ENCODE data around the gene CHST15. TPM values are rescaled to one million over a fixed set of nuclear protein-coding genes. Genes with fewer than 3 reads are reported as not detected.

CHST15 gene
- total RNA-seq, 2 experiments from 2014 or later: 0.05 to 0.12 TPM

- ChIA-PET CTCF (no interaction called here), POLR2A (no interaction called here)
- intact Hi-C loops (cut with micrococcal nuclease): no loop called here
- Mint-ChIP-seq H3K9me3 (peaks cover 7% of the 10 kb centered on the region), H3K27ac (no peak overlapping the region), H3K4me1 (ENCODE audit: low read depth) (no peaks in the 10 kb centered on the region), H3K27me3 (no peaks in the 10 kb centered on the region), H3K4me3 (no peak overlapping the region), H3K36me3 (no peaks in the 10 kb centered on the region)
- no peak for DNase-seq
Measured at GRCh38 chr10:124050021-124051015, 43.1 kb downstream of the CHST15 start.

GRCh38 chr10:124049484-124049883 lies 43.9 kb downstream of the CHST15 start:
- ChIA-PET POLR2A (no interaction called here), CTCF (interaction anchor here (0.5 kb wide), 1 partner anchor 942 kb away, joined by 3 read pairs; no protein-coding TSS in a partner anchor)
- Mint-ChIP-seq H3K27ac (no peak overlapping the region), H3K4me1 (ENCODE audit: low read depth) (no peaks in the 10 kb centered on the region), H3K4me3 (no peak overlapping the region), H3K9me3 (peaks cover 7% of the 10 kb centered on the region), H3K36me3 (no peaks in the 10 kb centered on the region), H3K27me3 (no peaks in the 10 kb centered on the region)
- no peak for DNase-seq
- intact Hi-C loops (cut with micrococcal nuclease): no loop called here

DNA sequence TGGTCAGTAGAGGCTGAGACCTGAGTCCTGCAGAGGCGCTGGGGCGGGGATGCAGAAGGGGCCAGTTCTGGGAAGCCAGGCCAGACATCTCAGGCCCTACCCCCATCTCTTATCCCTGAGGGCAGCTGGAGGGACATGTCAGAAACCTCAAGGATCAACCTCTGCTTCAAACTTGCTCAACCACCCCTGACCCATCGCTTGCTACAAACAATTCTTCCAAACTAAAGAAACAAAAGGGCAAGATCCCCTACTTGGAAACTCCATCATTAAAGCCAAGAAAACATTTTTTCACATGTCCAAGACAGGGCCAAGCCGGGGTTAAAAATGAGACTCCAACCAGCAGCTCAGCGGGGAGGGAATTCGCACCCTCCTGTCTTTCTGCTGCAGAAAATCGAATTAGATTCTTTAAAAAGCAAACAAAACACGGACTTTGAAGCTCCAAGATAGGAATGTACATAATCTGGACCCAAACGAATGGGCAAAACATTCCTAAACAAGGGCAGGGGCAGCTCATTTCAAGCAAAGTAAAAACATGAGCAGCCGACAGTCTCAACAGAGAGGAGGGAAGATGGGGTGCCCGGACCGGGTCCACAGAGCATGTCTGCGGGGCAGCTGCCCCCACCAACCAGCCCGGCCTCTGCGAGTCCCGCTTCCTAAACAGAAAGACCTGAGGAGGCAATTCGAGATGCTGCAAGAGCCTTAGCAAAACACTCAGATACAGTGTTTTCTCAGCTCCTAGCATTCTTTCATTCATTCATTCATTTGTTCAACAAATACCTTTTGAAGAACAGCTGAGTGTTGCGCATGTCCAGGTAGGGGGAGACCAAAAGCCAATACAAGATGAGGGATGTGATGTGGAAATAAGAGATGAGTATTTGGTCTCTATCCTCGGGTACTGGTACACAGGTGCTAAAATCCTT lies 44.8 kb downstream of the CHST15 start:
- intact Hi-C loops (cut with micrococcal nuclease): no loop called here
- peaks cover 1% of the 10 kb centered on the region for H3K27me3 Mint-ChIP-seq
- ChIA-PET POLR2A (no interaction called here), CTCF (interaction anchor here (0.5 kb wide), 1 partner anchor 943 kb away, joined by 3 read pairs; no protein-coding TSS in a partner anchor)
- H3K9me3 Mint-ChIP-seq: peaks cover 7% of the 10 kb centered on the region
- H3K4me3 Mint-ChIP-seq: no peak overlapping the region
- H3K4me1 Mint-ChIP-seq (ENCODE audit: low read depth): no peaks in the 10 kb centered on the region
- DNase-seq: no peak
- no peak overlapping the region for H3K27ac Mint-ChIP-seq
- H3K36me3 Mint-ChIP-seq: no peaks in the 10 kb centered on the region

DNA sequence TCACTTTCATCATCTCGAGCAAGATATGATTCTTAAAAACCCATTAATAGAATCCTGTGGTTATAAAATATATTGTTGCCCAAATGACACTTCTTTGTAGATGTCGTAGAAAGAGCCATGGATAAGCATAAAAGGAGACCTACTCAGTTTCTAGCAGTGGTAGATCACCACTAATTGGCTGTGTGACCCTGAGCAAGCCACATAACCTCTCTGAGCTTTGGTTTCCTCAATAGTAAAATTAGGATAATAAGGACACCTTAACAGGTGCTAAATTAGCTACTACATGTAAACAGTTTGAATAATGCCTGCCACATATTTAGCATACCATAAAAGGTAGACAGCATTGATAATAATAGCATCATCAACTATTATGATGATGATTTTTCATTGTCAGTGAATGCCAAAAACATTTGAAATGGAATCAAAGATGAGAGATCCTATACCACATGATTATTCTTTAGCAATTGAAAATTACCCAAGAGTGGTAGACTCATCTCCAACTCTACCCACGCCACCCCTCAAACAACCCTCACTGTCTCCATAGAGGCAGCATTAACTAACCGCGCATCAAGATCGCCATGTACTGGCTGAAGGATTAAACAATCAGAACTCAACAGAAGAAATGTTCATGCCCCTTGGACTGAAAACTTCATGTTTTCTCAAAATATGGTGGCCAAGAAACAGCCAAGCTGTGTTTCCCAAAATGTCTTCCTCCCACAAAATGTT lies 45.8 kb downstream of the CHST15 start:
- intact Hi-C loops (cut with micrococcal nuclease): no loop called here
- H3K9me3 Mint-ChIP-seq: peaks cover 7% of the 10 kb centered on the region
- no peak overlapping the region for H3K4me3 Mint-ChIP-seq
- no peaks in the 10 kb centered on the region for H3K36me3 Mint-ChIP-seq
- no peak for DNase-seq
- CTCF ChIA-PET: no interaction called here
- POLR2A ChIA-PET: no interaction called here
- peaks cover 5% of the 10 kb centered on the region for H3K27me3 Mint-ChIP-seq
- no peaks in the 10 kb centered on the region for H3K4me1 Mint-ChIP-seq (ENCODE audit: low read depth)
- no peak overlapping the region for H3K27ac Mint-ChIP-seq

DNA sequence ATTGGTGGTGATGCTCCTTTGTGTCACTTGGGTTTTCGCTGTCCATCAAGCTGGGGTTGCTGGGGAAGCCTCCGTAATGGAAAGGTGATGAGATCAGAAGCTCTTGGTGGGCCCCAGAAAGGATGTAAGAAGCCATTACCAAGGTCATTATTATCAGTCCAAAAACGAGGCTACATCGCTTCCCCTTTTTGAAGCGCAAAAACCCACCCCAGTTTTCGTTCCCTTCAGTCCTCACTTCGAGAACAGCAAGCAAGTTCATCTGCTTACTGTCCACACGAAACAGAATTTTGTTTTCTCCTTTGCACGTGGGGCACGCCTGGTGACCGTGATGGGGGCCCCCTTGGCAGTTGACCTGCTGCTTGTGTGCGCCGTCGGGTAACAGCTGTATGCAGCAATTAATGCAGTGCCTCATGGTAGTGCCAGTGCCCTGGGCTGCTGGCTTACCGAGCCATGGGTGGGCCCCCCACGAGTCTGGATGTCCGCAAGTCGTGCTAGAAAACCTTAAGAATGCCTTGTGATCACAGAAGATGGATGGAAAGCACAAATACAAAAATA lies 47.5 kb downstream of the CHST15 start:
- no peak overlapping the region for H3K27ac Mint-ChIP-seq
- CTCF ChIA-PET: no interaction called here
- H3K36me3 Mint-ChIP-seq: no peaks in the 10 kb centered on the region
- peaks cover 7% of the 10 kb centered on the region for H3K9me3 Mint-ChIP-seq
- DNase-seq: no peak
- no peak overlapping the region for H3K4me3 Mint-ChIP-seq
- POLR2A ChIA-PET: no interaction called here
- H3K27me3 Mint-ChIP-seq: peaks cover 5% of the 10 kb centered on the region
- H3K4me1 Mint-ChIP-seq (ENCODE audit: low read depth): no peaks in the 10 kb centered on the region
- intact Hi-C loops (cut with micrococcal nuclease): no loop called here

- Mint-ChIP-seq H3K9me3 (peaks cover 7% of the 10 kb centered on the region), H3K4me1 (ENCODE audit: low read depth) (no peaks in the 10 kb centered on the region), H3K27ac (no peak overlapping the region), H3K4me3 (no peak overlapping the region), H3K27me3 (peaks cover 5% of the 10 kb centered on the region), H3K36me3 (no peaks in the 10 kb centered on the region)
- intact Hi-C loops (cut with micrococcal nuclease): no loop called here
- DNase-seq: no peak
- ChIA-PET CTCF (no interaction called here), POLR2A (no interaction called here)
Measured at GRCh38 chr10:124045276-124045675, 48.1 kb downstream of the CHST15 start.

- H3K27me3 Mint-ChIP-seq: peaks cover 5% of the 10 kb centered on the region
- CTCF ChIA-PET: no interaction called here
- no peaks in the 10 kb centered on the region for H3K36me3 Mint-ChIP-seq
Measured at GRCh38 chr10:124044143-124044862, 49.1 kb downstream of the CHST15 start.

DNA sequence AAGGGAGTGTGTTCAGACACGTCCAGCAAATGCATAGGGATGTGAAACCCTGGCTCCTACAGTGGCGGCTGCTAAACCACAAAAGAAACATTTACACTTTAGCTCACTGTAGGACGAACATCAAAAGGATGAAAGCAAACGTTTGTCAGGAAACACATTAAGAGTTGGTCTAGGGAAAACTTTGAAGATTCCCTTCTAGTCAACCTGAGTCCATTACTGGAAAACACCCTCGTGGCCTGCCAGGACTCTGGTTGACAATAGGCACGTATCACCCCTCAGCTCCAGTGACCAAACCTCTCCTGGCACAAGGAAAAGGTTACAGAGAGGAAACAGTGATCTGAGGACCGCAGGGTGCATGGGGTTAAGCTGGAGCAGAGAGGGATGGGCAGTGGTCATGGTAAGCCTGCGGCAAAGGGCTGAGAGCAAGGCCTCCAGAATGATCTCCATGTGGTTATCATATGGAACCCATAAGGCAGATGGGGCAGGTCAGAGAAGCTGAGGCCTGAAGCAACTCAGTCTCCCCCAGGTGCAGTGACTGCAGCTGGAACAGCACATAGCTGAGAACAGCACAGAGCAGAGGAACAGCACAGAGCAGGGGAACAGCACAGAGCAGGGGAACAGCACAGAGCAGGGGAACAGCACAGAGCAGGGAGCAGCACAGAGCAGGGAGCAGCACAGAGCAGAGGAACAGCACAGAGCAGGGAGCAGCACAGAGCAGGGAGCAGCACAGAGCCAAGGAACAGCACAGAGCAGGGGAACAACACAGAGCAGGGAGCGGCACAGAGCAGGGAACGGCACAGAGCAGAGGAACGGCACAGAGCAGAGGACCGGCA lies 49.9 kb downstream of the CHST15 start:
- ChIA-PET POLR2A (no interaction called here), CTCF (no interaction called here)
- Mint-ChIP-seq H3K27ac (no peak overlapping the region), H3K9me3 (peaks cover 7% of the 10 kb centered on the region), H3K4me1 (ENCODE audit: low read depth) (no peaks in the 10 kb centered on the region), H3K36me3 (no peaks in the 10 kb centered on the region), H3K27me3 (peaks cover 5% of the 10 kb centered on the region), H3K4me3 (no peak overlapping the region)
- DNase-seq: no peak
- intact Hi-C loops (cut with micrococcal nuclease): no loop called here

More at GRCh38 chr10:124044143-124044862, 49.1 kb downstream of the CHST15 start:
- no peak for DNase-seq
- H3K9me3 Mint-ChIP-seq: peaks cover 7% of the 10 kb centered on the region
- intact Hi-C loops (cut with micrococcal nuclease): no loop called here
- POLR2A ChIA-PET: no interaction called here
- H3K27ac Mint-ChIP-seq: no peak overlapping the region
- H3K4me3 Mint-ChIP-seq: no peak overlapping the region
- H3K4me1 Mint-ChIP-seq (ENCODE audit: low read depth): no peaks in the 10 kb centered on the region

DNA sequence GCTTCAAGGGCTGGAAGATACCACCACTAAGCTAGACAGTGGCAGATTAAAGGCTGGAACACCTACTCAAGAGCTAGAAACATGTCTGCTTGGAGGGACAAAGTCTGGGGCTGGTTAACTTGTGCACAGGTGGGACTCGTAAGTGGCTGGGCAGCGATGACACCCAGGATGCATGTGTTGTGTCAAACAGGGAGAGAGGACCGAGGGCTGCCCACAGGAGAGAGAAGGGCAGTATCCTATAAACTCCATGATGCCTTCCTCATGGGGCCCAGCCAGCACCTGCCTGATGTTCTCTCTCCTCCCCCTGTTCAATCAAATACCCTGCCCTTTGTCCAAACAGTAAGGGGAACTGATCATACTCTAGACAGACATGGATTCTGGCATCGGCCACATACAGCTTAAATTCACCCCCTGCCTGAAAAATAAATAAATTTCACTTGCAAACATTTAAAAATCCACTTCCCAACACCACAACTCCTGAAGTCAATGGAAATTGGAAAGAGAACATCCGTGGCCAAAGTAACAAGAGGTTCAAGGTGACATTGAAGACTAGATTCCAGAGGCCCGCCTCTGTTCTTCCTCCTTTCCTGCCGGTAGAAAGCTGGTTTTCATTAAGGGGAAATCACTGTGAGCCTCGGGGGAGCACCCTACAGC lies 50.6 kb downstream of the CHST15 start:
- Mint-ChIP-seq H3K36me3 (no peaks in the 10 kb centered on the region), H3K4me1 (ENCODE audit: low read depth) (no peaks in the 10 kb centered on the region), H3K27me3 (peaks cover 5% of the 10 kb centered on the region), H3K9me3 (peaks cover 7% of the 10 kb centered on the region), H3K4me3 (no peak overlapping the region), H3K27ac (no peak overlapping the region)
- intact Hi-C loops (cut with micrococcal nuclease): no loop called here
- POLR2A ChIA-PET: no interaction called here
- CTCF ChIA-PET: no interaction called here
- no peak for DNase-seq

DNA sequence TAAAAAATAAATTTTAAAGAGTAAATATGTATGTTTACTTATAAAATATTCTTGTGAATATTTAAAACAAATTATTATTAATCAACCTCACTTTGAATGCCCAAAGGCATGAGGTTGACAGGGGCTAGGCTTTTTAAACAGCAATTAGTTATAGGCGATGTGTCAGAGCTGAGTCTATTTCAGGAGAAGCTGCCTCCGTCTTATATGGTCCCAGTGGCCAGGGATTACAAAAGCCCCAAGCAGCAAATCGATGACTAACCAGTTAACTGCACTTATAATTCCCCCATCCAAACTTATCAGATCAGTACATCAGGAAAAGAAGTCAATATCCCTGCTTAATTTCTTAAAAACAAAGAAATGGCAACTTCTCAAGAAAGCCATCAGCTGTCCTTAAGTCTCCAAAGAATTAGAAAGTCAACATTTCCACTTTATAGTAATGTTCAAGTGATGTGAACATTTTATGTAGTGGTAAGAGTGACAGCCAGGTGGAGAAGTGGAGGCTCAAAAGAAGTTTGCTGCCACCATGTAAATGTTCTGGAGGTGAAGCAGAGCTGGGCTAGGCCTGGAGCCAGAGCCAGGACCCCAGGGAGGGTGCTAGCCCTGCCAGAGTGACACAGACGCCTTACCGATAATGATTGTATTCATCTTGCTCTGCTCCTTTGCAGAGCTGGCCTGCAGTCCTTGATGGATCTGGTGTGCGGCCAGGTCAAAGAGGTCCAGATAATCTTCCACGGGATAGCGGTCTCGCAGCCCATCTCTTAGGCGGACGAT lies 51.5 kb downstream of the CHST15 start:
- Mint-ChIP-seq H3K9me3 (peaks cover 7% of the 10 kb centered on the region), H3K36me3 (no peaks in the 10 kb centered on the region), H3K4me1 (ENCODE audit: low read depth) (no peaks in the 10 kb centered on the region), H3K27me3 (peaks cover 5% of the 10 kb centered on the region), H3K4me3 (no peak overlapping the region), H3K27ac (no peak overlapping the region)
- DNase-seq: no peak
- ChIA-PET POLR2A (no interaction called here), CTCF (no interaction called here)
- intact Hi-C loops (cut with micrococcal nuclease): no loop called here
